B cell (primary cell): ENCODE results near the gene BACH2. TPM values are rescaled to one million over a fixed set of nuclear protein-coding genes. Genes with fewer than 3 reads are reported as not detected.

Experiments
- ATAC-seq: fragments of 200-7000 bp; cut with Tn5 transposase; one replicate; pipeline ENCODE4 v1.10.0; 2021; ENCODE audit warnings: low read depth, mild to moderate bottlenecking, moderate number of reproducible peaks, moderate library complexity
- CTCF ChIA-PET: fragments of 350-600 bp; sonication (Branson Sonifier 250); formaldehyde crosslinking; loops from one replicate; lab custom pipeline; 2021; ENCODE audit warnings: antibody characterized with exemption, inconsistent platforms; lab: Charles Lee
- POLR2A ChIA-PET: fragments of 350-600 bp; sonication (Branson Sonifier 250); formaldehyde crosslinking; loops from one replicate; lab custom pipeline; 2021; ENCODE audit warnings: antibody characterized with exemption; lab: Charles Lee
- DNase-seq: peaks from one replicate; pipeline ENCODE4 v3.0.0; 2013
- H2AFZ ChIP-seq: 2 replicates; pipeline ENCODE4 v1.6.1; 2012; ENCODE audit warnings: mild to moderate bottlenecking, low read depth, low read length; ENCODE audit not compliant: insufficient read depth, poor library complexity, severe bottlenecking
- H3K27ac ChIP-seq, 2 donors: 1 replicate in 1 of 2; 2 replicates in 1 of 2; pipeline ENCODE4 v1.5.1; 2012 to 2013; ENCODE audit warnings: low read length in 2 of 2, mild to moderate bottlenecking in 2 of 2, moderate library complexity in 1 of 2
- H3K27me3 ChIP-seq, 4 experiments: fragments of 200-600 bp in 1 of 4; sonication (generic) in 1 of 4; replicated peaks in 1 of 4; 1 replicate in 2 of 4; 2 replicates in 2 of 4; pipeline versions ENCODE4 v1.6.1 to v1.7.0; 2013 to 2016; ENCODE audit warnings: low read length in 3 of 4, mild to moderate bottlenecking in 2 of 4, mixed read lengths in 1 of 4, moderate library complexity in 1 of 4; ENCODE audit not compliant: insufficient read depth in 4 of 4, control insufficient read depth in 3 of 4; ENCODE audit errors: control extremely low read depth in 1 of 4
- H3K36me3 ChIP-seq, 2 experiments: replicated peaks in 1 of 2; 1 replicate in 1 of 2; 2 replicates in 1 of 2; pipeline versions ENCODE4 v1.6.1 to v1.7.1; 2013; ENCODE audit warnings: low read length in 1 of 2; ENCODE audit not compliant: insufficient read depth in 2 of 2, control insufficient read depth in 1 of 2; ENCODE audit errors: control extremely low read depth in 1 of 2, extremely low read depth in 1 of 2
- H3K4me1 ChIP-seq, 2 donors: fragments of 200-600 bp in 1 of 2; sonication (generic) in 1 of 2; 1 replicate in 1 of 2; 2 replicates in 1 of 2; pipeline versions ENCODE4 v1.5.1 to v1.6.1; 2013 to 2017; ENCODE audit warnings: low read length in 2 of 2; ENCODE audit not compliant: control insufficient read depth in 2 of 2, insufficient read depth in 2 of 2
- H3K4me2 ChIP-seq: replicated peaks from 2 replicates; pipeline ENCODE3; 2012; ENCODE audit warnings: mild to moderate bottlenecking, low read depth, low read length; ENCODE audit not compliant: poor library complexity, severe bottlenecking
- H3K4me3 ChIP-seq, 5 experiments: fragments of 200-600 bp in 1 of 5; sonication (generic) in 1 of 5; 1 replicate in 3 of 5; 2 replicates in 2 of 5; pipeline versions ENCODE4 v1.5.1 to v1.7.0; 2011 to 2016; ENCODE audit warnings: low read length in 4 of 5, mild to moderate bottlenecking in 4 of 5, low read depth in 2 of 5, control low read depth in 1 of 5, moderate library complexity in 1 of 5; ENCODE audit not compliant: insufficient read depth in 1 of 5; ENCODE audit errors: control extremely low read depth in 1 of 5, extremely low read depth in 1 of 5
- H3K79me2 ChIP-seq: fragments of 200-600 bp; sonication (generic); one replicate; pipeline ENCODE4 v1.6.0; 2016; ENCODE audit warnings: low read length; ENCODE audit not compliant: control insufficient read depth, insufficient read depth
- H3K9ac ChIP-seq: fragments of 200-600 bp; sonication (generic); 2 replicates; pipeline ENCODE4 v1.6.1; 2017; ENCODE audit warnings: mild to moderate bottlenecking, low read length, moderate library complexity
- H3K9me3 ChIP-seq, 3 donors: one replicate each; pipeline versions ENCODE4 v1.6.1 to v1.7.1; 2013; ENCODE audit warnings: low read length in 2 of 3; ENCODE audit not compliant: control insufficient read depth in 2 of 3, insufficient read depth in 1 of 3; ENCODE audit errors: control extremely low read depth in 1 of 3
- H4K20me1 ChIP-seq: 2 replicates; pipeline ENCODE4 v1.6.0; 2012; ENCODE audit warnings: mild to moderate bottlenecking, low read length; ENCODE audit not compliant: insufficient read depth, control insufficient read depth, poor library complexity, severe bottlenecking
- H3K27ac Mint-ChIP-seq: one replicate; pipeline ENCODE4 v1.8.0; 2021; ENCODE audit warnings: mixed read lengths
- H3K27me3 Mint-ChIP-seq: one replicate; pipeline ENCODE4 v1.8.0; 2021; ENCODE audit warnings: mixed read lengths
- H3K4me1 Mint-ChIP-seq: one replicate; pipeline ENCODE4 v1.8.0; 2021; ENCODE audit warnings: mixed read lengths
- H3K4me3 Mint-ChIP-seq: one replicate; pipeline ENCODE4 v1.8.0; 2021; ENCODE audit warnings: mixed read lengths
- H3K9me3 Mint-ChIP-seq: one replicate; pipeline ENCODE4 v1.8.0; 2022; ENCODE audit warnings: mixed read lengths; ENCODE audit not compliant: insufficient read depth
- CTCF ChIP-seq: fragments of 200-600 bp; IDR thresholded peaks from one replicate; pipeline ENCODE4 v1.8.0; 2022; ENCODE audit warnings: antibody characterized with exemption, mild to moderate bottlenecking
- EZH2 ChIP-seq: IDR thresholded peaks from 2 replicates; pipeline ENCODE4 v1.6.1; 2012; ENCODE audit warnings: borderline replicate concordance, low read depth, mild to moderate bottlenecking, moderate library complexity, low read length; ENCODE audit not compliant: insufficient read depth, poor library complexity, severe bottlenecking
- WGBS: methylation state at CpG from one replicate; pipeline ENCODE4 v1.1.5; 2013; ENCODE audit warnings: missing lambda C conversion rate; ENCODE audit not compliant: insufficient coverage; 5-methylcytosine and 5-hydroxymethylcytosine counted together
- intact Hi-C: fragments of 100-400 bp; cut with micrococcal nuclease; formaldehyde crosslinking; loops from one replicate; pipeline ENCODE4 v1.10.0; 2022
- polyA plus RNA-seq: library from polyadenylated mRNA; depleted of rRNA; stranded (reverse); fragments of >200 nt; gene quantifications from 2 replicates; pipeline ENCODE4 v1.2.3, GENCODE V29; 2012
- total RNA-seq, 2 donors: library from RNA; stranded (reverse); fragments of 120-200 nt in 1 of 2; gene quantifications; 1 replicate in 1 of 2; 2 replicates in 1 of 2; pipeline versions ENCODE4 v1.2.3 to v1.2.4, GENCODE V29; 2013 to 2022

Gene BACH2
- total and polyA plus RNA-seq, 2 donors (not counting 1 experiment from before 2014, with no cell fraction given) = 41.1 to 235 TPM

- no peak overlapping the region for H3K4me3 ChIP-seq
- POLR2A ChIA-PET = no interaction called here
- Mint-ChIP-seq H3K27me3 (no peaks in the 10 kb centered on the region), H3K4me1 (peaks cover 71% of the 10 kb centered on the region), H3K4me3 (no peak overlapping the region), H3K9me3 (no peaks in the 10 kb centered on the region), H3K27ac (no peak overlapping the region)
- no CpG with 5 or more reads among the region's 1 CpG for WGBS
- TF ChIP-seq EZH2 (no peak), CTCF (no peak)
- H3K9ac ChIP-seq = no peak overlapping the region
- intact Hi-C loops = no loop called here
- H3K9me3 ChIP-seq = no peaks in the 10 kb centered on the region
- H4K20me1 ChIP-seq = peaks cover 80% of the 10 kb centered on the region
- CTCF ChIA-PET = no interaction called here
- peaks cover 0 to 29% of the 10 kb centered on the region in 2 experiments for H3K36me3 ChIP-seq
- H3K4me2 ChIP-seq = no peak overlapping the region
- no peak overlapping the region for H2AFZ ChIP-seq
- peaks cover 71% of the 10 kb centered on the region for H3K79me2 ChIP-seq
- peak overlapping the region in 1 of 2 donors; percentile 5 for H3K27ac ChIP-seq
- no peaks in the 10 kb centered on the region for H3K27me3 ChIP-seq
- DNase-seq = no peak
- ATAC-seq = no peak
- H3K4me1 ChIP-seq = peaks cover 0 to 12% of the 10 kb centered on the region in 2 donors
These were observed 270.4 kb downstream of the BACH2 start for GRCh38 chr6:90026216-90026615.

GRCh38 chr6:90025523-90026061, 271.1 kb downstream of the BACH2 start:
- no peak for DNase-seq
- TF ChIP-seq EZH2 (no peak), CTCF (no peak)
- Mint-ChIP-seq H3K4me1 (peaks cover 75% of the 10 kb centered on the region), H3K9me3 (no peaks in the 10 kb centered on the region), H3K27ac (no peak overlapping the region), H3K4me3 (no peak overlapping the region), H3K27me3 (no peaks in the 10 kb centered on the region)
- peaks cover 85% of the 10 kb centered on the region for H4K20me1 ChIP-seq
- no peak overlapping the region for H3K4me3 ChIP-seq
- H3K79me2 ChIP-seq = peaks cover 77% of the 10 kb centered on the region
- peaks cover 3 to 13% of the 10 kb centered on the region in 2 donors for H3K4me1 ChIP-seq
- H3K27ac ChIP-seq = peak overlapping the region in 1 of 2 donors; percentile 5
- no peaks in the 10 kb centered on the region for H3K9me3 ChIP-seq
- H3K36me3 ChIP-seq = peaks cover 0 to 32% of the 10 kb centered on the region in 2 experiments
- H3K27me3 ChIP-seq = no peaks in the 10 kb centered on the region
- ChIA-PET CTCF (no interaction called here), POLR2A (no interaction called here)
- H3K9ac ChIP-seq = no peak overlapping the region
- 76% methylated on average over 2 of the region's 5 CpGs for WGBS
- intact Hi-C loops = no loop called here
- H2AFZ ChIP-seq = no peak overlapping the region
- peak; percentile 57 for ATAC-seq
- no peak overlapping the region for H3K4me2 ChIP-seq
